Measurements from ENCODE around the gene ZNF445.
"Not testable (repeated sequence)": the region's sequence is repeated elsewhere in the genome, so short reads cannot be mapped to it uniquely, and the experiment has no call there.

ZNF445 gene

DNA sequence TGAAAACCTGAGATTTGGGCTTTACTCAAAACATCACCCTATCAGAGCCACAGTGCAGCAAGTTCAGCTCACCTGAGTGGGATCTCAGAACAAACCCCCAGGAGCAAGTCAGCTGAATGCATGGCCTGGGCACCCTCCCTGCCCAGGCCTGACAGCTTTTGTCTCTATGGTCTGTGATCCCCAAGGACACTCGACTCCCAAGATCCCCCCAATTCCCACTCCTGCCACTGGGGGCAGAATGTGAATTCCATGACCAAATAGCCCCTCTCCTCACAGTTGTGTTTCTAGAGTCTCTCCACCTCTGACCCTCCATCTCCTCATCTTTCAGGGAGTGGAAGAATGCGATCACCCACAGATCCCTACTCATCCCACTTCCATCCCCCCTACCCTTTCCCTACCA lies 58.9 kb downstream of the ZNF445 start:
- TF ChIP-seq, protein P1, sequence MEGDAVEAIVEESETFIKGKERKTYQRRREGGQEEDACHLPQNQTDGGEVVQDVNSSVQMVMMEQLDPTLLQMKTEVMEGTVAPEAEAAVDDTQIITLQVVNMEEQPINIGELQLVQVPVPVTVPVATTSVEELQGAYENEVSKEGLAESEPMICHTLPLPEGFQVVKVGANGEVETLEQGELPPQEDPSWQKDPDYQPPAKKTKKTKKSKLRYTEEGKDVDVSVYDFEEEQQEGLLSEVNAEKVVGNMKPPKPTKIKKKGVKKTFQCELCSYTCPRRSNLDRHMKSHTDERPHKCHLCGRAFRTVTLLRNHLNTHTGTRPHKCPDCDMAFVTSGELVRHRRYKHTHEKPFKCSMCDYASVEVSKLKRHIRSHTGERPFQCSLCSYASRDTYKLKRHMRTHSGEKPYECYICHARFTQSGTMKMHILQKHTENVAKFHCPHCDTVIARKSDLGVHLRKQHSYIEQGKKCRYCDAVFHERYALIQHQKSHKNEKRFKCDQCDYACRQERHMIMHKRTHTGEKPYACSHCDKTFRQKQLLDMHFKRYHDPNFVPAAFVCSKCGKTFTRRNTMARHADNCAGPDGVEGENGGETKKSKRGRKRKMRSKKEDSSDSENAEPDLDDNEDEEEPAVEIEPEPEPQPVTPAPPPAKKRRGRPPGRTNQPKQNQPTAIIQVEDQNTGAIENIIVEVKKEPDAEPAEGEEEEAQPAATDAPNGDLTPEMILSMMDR (conservative IDR thresholded peaks at IDR 0.05), result peak; percentile 29; the same call in 1 of the 2 replicates
- no peak overlapping the region for H3K27ac ChIP-seq

DNA sequence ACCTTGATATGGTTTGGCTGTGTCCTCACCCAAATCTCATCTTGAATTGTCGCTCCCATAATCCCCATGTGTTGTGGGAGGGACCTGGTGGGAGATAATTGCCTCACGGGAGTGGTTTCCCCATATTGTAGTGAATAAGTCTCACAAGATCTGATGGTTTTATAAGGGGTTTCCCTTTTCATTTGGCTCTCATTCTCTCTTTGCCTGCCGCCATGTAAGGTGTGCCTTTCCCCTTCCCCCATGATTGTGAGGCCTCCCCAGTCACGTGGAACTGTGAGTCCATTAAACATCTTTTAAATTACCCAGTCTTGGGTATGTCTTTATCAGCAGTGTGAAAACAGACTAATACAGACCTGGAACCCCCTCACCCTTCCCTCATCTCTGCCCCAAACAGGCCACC lies 59.4 kb downstream of the ZNF445 start:
- H3K27ac ChIP-seq, result not testable (repeated sequence)

DNA sequence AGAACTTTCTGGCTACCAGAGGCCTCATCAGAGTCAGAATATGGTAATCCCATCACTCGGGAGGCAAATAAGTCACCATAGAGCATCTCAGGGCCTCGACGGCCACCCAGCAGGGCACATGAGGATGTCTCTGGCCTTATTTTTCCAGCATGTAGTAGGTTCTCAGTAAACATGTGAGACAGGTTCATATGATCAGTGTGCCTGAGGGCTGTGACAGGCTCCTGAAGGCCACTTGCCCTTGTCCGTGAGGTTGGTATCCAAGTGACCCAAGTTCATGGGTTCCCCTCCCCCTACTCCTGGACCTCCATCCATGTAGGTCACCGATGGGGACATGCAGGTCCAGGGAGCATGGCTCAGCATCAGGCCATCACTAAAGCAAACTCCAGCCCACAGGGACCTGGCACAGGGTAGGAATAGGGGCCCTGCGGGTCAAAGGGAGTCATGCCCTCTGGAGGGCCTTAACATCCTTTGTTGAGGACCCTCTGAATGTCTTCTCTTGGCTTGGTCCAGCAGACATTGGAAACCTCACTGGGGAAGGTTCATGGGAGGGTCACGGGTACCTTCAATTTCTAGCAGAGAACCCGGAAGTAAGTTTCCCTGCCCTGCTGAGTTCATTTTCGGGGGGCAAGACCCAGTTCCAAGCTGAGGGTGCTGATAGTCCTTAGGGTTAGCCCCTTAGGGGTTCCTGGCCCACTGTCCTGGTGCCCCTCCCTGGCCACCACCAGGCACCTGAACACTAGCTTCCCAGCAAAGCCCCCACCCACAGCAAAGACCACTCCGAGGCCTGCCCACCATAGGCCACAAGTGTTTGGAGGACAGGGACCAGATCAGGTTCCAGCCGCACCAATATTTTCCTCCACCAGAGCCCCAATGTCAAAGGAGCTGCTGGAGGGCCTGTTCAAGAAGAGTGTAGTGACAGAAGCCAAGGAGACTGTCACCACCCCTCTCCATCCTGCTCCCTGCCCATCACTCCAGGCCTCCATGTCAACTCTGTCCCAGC lies 61.1 kb downstream of the ZNF445 start:
- no peak overlapping the region for H3K27ac ChIP-seq
- TF ChIP-seq, protein P1 (conservative IDR thresholded peaks at IDR 0.05), result no peak

DNA sequence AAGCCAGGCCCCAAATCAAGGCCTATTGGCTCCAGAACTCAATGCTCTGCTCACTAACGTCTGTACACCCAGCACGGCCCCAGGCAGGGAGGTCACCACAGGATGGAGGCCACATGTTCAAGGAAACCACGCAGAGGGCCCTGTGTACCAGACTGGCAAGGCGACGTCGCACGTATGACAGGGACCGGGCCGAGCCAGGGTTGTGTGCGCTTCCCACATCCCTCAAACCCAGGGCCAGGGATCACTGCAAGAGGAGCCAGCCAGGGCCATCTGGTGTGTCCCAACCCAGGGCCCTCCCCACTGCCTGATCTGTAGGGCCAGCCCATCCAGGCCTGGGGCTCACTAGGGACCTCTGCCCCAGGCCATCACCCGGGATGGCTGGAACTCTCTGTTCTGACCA lies 62.0 kb downstream of the ZNF445 start:
- TF ChIP-seq, protein P1 (conservative IDR thresholded peaks at IDR 0.05), result no peak
- H3K27ac ChIP-seq, result no peak overlapping the region

DNA sequence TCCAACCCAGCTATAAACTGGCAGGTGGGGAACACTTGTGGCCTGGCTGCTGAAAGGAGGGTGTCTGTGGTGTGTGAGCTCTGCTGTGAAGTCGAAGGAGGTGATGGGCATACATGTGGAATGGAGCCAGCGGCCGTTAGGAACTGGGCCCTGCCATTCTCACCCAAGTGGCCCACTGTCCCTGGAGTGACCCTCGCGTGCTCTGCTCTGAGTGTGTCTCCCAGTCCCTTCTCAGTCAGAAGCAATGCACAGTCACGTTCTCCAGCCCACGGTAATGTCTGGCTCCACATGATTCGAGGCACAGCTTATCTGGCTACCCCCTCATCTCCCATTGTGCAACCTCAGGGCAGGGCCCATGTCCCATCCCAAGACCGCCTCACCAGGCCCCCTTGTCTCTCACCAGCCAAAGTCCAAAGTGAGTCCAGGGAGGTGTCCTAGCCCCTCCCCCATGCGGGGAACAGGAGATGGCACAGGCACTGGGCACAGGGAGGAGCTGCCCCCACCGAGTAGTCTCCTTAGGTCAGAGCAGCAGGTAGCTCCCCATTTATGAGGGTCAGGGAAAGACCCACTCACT lies 62.9 kb downstream of the ZNF445 start:
- TF ChIP-seq, protein P1 (conservative IDR thresholded peaks at IDR 0.05), result no peak

DNA sequence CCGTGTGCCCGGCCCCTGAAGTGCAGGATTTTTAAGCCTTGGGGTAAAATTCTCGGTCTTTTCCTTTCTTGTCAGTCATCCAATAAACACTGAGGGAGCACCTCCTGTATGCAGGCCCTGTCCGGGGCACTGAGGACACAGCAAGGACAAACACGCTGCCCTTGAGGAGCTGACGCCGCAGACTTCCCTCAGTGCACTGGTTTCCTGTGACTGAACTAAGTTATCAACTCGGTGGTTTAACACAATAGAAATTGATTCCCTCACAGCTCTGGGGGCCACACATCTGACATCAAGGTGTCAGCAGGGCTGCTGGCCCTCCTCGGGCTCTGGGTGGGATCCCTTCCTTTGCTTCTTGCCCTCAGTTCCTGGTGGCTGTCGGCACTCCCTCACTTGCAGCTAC lies 65.1 kb downstream of the ZNF445 start:
- TF ChIP-seq, protein P1 (conservative IDR thresholded peaks at IDR 0.05), result no peak
- no peak overlapping the region for H3K27ac ChIP-seq

More for the DNA sequence above, 62.9 kb downstream of the ZNF445 start:
- H3K27ac ChIP-seq, result no peak overlapping the region

DNA sequence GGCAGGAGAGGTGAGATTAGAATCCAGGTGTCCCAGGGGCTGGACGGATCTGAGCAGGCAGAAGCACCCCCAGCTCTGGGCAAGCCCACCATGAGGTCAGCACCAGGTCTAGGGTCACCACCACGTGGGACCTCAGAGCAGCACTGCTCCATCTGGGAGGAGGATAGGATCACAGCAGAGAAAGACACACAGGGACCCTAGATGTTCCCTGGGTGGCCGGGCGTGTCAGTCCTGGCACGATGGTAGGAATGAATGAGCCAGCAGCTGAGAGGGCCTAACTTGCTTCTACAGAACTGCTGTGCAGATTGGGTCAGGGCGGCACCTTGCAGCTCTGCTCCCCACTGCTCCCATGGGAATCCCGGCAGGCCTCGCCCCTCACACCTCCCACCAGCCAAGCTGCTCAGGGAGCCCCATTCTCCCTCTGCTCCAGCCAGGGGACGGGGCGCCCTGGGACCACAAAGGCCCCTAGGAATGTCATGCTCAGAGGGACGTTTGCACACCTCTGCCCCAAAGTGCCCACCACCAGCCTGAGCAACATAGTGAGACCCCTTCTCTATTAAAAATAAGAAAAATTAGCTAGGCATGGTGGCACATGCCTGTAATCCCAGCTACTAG lies 66.3 kb downstream of the ZNF445 start:
- H3K27ac ChIP-seq, result no peak overlapping the region
- TF ChIP-seq, protein P1 (conservative IDR thresholded peaks at IDR 0.05), result no peak

Measured in VCaP (cell line).